Choroid plexus epithelial cell (primary cell): Measurements from ENCODE around the gene HDLBP.

Experiments
- DNase-seq: peaks from one replicate; pipeline ENCODE4 v3.0.0-alpha.2; 2010; ENCODE audit warnings: low read depth
- H3K4me3 ChIP-seq: 2 replicates; pipeline ENCODE4 v1.5.1; 2011; ENCODE audit warnings: low read depth, mild to moderate bottlenecking, control low read depth, low read length, moderate library complexity
- TF ChIP-seq, protein P1 (sequence below): conservative IDR thresholded peaks from 2 replicates; pipeline ENCODE4 v1.5.1; 2011; ENCODE audit warnings: low read depth, mild to moderate bottlenecking, control low read depth, inconsistent platforms, low read length, moderate library complexity

Gene HDLBP

DNA sequence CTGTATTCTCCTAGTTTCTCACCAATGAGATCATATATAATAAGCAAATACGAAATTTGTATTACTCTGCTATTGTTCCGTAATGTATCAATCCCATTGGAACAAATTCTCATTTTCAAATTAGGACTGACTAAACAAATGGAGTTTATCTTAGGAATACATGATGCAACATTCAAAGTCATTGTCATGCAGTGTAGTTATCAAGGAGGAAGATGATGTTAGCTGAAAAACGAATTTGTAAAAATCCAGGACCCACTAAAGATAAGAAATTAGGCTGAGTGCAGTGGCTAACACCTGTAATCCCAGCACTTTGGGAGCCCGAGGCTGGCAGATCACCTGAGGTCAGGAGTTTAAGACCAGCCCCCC is 15.1 kb upstream of the HDLBP start:
- no peak for DNase-seq
- TF ChIP-seq, protein P1, sequence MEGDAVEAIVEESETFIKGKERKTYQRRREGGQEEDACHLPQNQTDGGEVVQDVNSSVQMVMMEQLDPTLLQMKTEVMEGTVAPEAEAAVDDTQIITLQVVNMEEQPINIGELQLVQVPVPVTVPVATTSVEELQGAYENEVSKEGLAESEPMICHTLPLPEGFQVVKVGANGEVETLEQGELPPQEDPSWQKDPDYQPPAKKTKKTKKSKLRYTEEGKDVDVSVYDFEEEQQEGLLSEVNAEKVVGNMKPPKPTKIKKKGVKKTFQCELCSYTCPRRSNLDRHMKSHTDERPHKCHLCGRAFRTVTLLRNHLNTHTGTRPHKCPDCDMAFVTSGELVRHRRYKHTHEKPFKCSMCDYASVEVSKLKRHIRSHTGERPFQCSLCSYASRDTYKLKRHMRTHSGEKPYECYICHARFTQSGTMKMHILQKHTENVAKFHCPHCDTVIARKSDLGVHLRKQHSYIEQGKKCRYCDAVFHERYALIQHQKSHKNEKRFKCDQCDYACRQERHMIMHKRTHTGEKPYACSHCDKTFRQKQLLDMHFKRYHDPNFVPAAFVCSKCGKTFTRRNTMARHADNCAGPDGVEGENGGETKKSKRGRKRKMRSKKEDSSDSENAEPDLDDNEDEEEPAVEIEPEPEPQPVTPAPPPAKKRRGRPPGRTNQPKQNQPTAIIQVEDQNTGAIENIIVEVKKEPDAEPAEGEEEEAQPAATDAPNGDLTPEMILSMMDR, result no peak
- H3K4me3 ChIP-seq, result no peak overlapping the region

GRCh38 chr2:241329669-241330615 is 14.5 kb upstream of the HDLBP start:
- TF ChIP-seq, protein P1, result no peak
- H3K4me3 ChIP-seq, result no peak overlapping the region
- DNase-seq, result no peak

DNA sequence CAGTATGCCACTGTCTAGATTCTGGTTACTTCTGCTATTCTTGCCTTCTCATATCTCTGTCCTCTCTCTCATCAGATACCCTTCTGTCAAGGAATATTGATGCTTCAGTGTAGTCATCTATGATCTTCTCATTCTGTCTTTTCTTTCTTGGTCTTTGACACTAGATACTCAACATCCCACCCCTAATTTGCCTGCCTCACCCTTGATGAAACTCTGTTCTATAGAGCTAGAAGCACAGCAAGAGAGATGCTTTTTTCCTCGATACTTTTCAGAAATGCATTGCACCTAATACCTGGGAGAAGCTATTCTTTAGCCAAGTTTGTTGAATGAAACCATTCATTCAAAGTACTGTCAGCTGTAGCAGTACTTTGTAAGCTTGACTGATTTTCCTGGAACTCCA is 9.8 kb upstream of the HDLBP start:
- TF ChIP-seq, protein P1, result no peak
- no peak overlapping the region for H3K4me3 ChIP-seq
- no peak for DNase-seq

DNA sequence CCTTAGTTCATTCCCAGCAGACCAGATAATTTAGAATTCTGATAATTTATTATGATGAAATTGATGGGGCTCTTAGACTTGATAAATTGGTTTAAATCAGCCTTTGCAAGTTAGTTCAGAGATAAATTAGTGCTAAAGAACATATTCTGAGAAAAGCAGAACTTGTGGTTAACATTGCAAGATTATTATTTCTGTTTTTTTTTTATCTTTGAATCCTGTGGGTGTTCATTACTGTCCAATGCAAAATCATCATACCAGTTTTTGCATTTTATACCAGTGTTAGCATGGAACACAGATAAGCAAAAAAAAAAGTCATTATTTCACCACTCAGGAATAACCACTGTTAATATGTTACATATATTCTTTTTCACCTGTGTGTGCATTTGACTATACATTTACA is 9.3 kb upstream of the HDLBP start:
- TF ChIP-seq, protein P1, result no peak
- DNase-seq, result no peak
- no peak overlapping the region for H3K4me3 ChIP-seq

GRCh38 chr2:241323778-241324177 is 8.3 kb upstream of the HDLBP start:
- no peak overlapping the region for H3K4me3 ChIP-seq
- no peak for DNase-seq
- TF ChIP-seq, protein P1, result no peak

DNA sequence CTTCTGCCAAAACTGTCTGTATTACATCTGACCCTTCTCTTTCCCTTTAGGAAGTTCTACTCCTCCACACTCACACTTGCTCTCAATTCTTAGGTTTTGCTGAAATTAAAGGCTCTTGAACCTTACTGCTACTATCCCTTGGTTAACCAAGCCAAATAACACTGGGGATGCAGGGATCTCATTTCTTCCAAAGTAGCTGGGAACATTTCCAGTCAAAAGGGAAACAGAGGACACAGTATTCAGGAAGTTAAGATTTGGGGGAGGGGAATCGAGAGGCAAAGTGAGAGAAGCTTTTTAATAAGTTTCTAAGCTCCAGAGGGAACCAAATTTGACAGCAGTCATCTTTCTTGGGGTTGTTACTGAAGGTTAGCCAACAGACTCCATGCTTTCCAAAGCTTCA is 6.4 kb upstream of the HDLBP start:
- DNase-seq, result no peak
- no peak overlapping the region for H3K4me3 ChIP-seq

More for the DNA sequence above, 6.4 kb upstream of the HDLBP start:
- TF ChIP-seq, protein P1, result no peak
